Measurements from ENCODE around the gene LMF1. TPM values are rescaled to one million over a fixed set of nuclear protein-coding genes. Genes with fewer than 3 reads are reported as not detected.

Gene LMF1
- total and polyA plus RNA-seq, 2 of the 13 experiments (the other 11 are each of a cell fraction or from before 2014, with no cell fraction given), result 6.8 to 8.5 TPM

DNA sequence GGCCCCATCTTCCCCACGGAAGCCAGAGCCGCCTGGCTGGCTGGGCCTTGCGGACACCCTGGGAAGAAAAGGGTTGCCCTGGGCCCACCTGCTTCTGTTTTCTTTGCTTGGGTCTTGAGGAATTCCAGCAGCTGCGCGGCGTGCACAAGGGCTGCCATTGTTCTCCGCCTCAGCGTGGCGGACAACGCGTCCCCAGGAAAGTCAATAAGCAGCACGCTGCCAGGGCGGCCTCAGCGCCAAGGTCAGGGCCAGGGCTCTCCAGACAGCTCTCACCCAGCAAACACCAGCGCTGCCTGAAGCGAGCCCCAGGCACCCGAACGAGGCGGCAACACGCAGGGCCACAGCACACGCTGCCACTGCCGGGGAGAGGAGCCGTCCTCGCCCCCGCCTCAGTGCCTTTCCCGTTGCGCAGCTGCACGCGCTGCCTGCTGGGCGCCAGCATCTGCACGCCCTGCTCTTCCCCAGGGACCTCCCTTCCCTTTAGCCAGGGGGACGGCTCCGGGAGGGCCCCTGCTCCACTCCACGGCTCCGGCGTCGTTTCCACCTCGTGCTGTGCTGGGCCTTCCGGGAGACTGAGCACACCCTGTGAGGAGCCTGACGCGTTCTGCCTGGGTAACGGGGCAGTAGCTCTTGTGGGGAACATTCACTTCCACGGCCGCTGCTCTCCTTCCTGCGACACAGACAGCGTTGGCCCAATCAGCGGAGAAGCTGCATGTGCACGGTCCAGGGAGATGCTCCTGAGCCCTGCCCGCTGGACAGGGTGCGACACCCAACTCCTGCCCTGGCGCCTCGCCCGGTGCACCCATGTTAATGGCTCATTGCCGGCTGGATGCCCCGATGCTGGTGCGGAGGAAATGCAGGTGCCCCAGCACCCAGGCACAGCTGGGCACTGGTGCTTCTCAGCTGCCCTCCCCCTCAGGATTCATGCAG lies 57.8 kb downstream of the LMF1 start (continued):
- TF ChIP-seq, protein P1, sequence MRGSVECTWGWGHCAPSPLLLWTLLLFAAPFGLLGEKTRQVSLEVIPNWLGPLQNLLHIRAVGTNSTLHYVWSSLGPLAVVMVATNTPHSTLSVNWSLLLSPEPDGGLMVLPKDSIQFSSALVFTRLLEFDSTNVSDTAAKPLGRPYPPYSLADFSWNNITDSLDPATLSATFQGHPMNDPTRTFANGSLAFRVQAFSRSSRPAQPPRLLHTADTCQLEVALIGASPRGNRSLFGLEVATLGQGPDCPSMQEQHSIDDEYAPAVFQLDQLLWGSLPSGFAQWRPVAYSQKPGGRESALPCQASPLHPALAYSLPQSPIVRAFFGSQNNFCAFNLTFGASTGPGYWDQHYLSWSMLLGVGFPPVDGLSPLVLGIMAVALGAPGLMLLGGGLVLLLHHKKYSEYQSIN (CRISPR knock-in tag; IDR thresholded peaks at IDR 0.05; ENCODE audit: borderline replicate concordance), result no peak
- peak; percentile 51; the same call in 1 of the 2 replicates for TF ChIP-seq ZNF317 (CRISPR knock-in tag; IDR thresholded peaks at IDR 0.05)
- no peak for TF ChIP-seq ZNF33A (CRISPR knock-in tag; IDR thresholded peaks at IDR 0.05; ENCODE audit: borderline replicate concordance)
- TF ChIP-seq, protein P2, sequence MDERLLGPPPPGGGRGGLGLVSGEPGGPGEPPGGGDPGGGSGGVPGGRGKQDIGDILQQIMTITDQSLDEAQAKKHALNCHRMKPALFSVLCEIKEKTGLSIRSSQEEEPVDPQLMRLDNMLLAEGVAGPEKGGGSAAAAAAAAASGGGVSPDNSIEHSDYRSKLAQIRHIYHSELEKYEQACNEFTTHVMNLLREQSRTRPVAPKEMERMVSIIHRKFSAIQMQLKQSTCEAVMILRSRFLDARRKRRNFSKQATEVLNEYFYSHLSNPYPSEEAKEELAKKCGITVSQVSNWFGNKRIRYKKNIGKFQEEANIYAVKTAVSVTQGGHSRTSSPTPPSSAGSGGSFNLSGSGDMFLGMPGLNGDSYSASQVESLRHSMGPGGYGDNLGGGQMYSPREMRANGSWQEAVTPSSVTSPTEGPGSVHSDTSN (CRISPR knock-in tag; IDR thresholded peaks at IDR 0.05), result no peak
- TF ChIP-seq YEATS4 (CRISPR knock-in tag; IDR thresholded peaks at IDR 0.05; ENCODE audit: borderline replicate concordance), result peak; percentile 74; the same call in 1 of the 2 replicates
- no peak for TF ChIP-seq REPIN1 (CRISPR knock-in tag; IDR thresholded peaks at IDR 0.05; ENCODE audit: borderline replicate concordance, low read depth)
- no peak for TF ChIP-seq SMAD3 (CRISPR knock-in tag; IDR thresholded peaks at IDR 0.05)
- peak; percentile 71 to 94 for TF ChIP-seq NR2F1 (CRISPR knock-in tag; IDR thresholded peaks at IDR 0.05)
- peak; percentile 72; the same call in 1 of the 2 replicates for TF ChIP-seq ZNF772 (CRISPR knock-in tag; IDR thresholded peaks at IDR 0.05)
- no peak for TF ChIP-seq ZNF780A (CRISPR knock-in tag; IDR thresholded peaks at IDR 0.05)
- no peak for TF ChIP-seq ZBTB3 (CRISPR knock-in tag; IDR thresholded peaks at IDR 0.05; ENCODE audit: borderline replicate concordance, low read depth)
- peak; percentile 92 for TF ChIP-seq HOXA3 (CRISPR knock-in tag; IDR thresholded peaks at IDR 0.05)
- TF ChIP-seq ZSCAN22 (CRISPR knock-in tag; IDR thresholded peaks at IDR 0.05), result no peak
- peak; percentile 89 for TF ChIP-seq MLX (CRISPR knock-in tag; IDR thresholded peaks at IDR 0.05)
- TF ChIP-seq THAP8 (CRISPR knock-in tag; IDR thresholded peaks at IDR 0.05; ENCODE audit: borderline replicate concordance), result no peak; the same call in 1 of the 2 replicates
- TF ChIP-seq ZNF431 (CRISPR knock-in tag; IDR thresholded peaks at IDR 0.05; ENCODE audit: borderline replicate concordance, low read depth), result no peak
- no peak for TF ChIP-seq ZNF841 (CRISPR knock-in tag; IDR thresholded peaks at IDR 0.05; ENCODE audit: borderline replicate concordance)
- 0 out of 2 replicates have a peak, but pooled peaks have one; percentile 65 for TF ChIP-seq CENPT (CRISPR knock-in tag; IDR thresholded peaks at IDR 0.05; ENCODE audit: low read depth)
- no peak for TF ChIP-seq ZNF383 (CRISPR knock-in tag; IDR thresholded peaks at IDR 0.05; ENCODE audit: borderline replicate concordance)
- no peak; the same call in 1 of the 2 replicates for TF ChIP-seq ZNF616 (CRISPR knock-in tag; IDR thresholded peaks at IDR 0.05; ENCODE audit: low read depth)
- TF ChIP-seq ZFP37 (CRISPR knock-in tag; IDR thresholded peaks at IDR 0.05; ENCODE audit: borderline replicate concordance), result no peak
- no peak for TF ChIP-seq POLR2G (IDR thresholded peaks at IDR 0.05; ENCODE audit: low read depth, low read length)
- peak; percentile 75; the same call in 1 of the 2 replicates for TF ChIP-seq HMG20A (CRISPR knock-in tag; IDR thresholded peaks at IDR 0.05; ENCODE audit: borderline replicate concordance)
- no peak for TF ChIP-seq ZNF83 (CRISPR knock-in tag; IDR thresholded peaks at IDR 0.05; ENCODE audit: borderline replicate concordance)
- peak; percentile 66; the same call in 1 of the 2 replicates for TF ChIP-seq IRF2 (CRISPR knock-in tag; IDR thresholded peaks at IDR 0.05)
- peak; percentile 46; the same call in 1 of the 2 replicates for TF ChIP-seq YEATS2 (CRISPR knock-in tag; IDR thresholded peaks at IDR 0.05; ENCODE audit: borderline replicate concordance)

Data from HepG2 (cell line).